PC-3 (cell line): ENCODE measurements around the gene PTDSS2.

Experiments used
- CTCF ChIP-seq: fragments of 300-600 bp; sonication (generic); conservative IDR thresholded peaks from 2 replicates; pipeline ENCODE4 v1.5.1; 2017; ENCODE audit warnings: antibody characterized with exemption, low read depth, mild to moderate bottlenecking, low read length
- EZH2 ChIP-seq: fragments of 300-600 bp; sonication (generic); IDR thresholded peaks from one replicate; pipeline ENCODE4 v1.6.1; 2017; ENCODE audit warnings: antibody characterized with exemption, mild to moderate bottlenecking, low read length; ENCODE audit not compliant: unreplicated experiment
- EZH2phosphoT487 ChIP-seq: fragments of 300-600 bp; sonication (generic); IDR thresholded peaks from 2 replicates; pipeline ENCODE4 v1.6.1; 2018; ENCODE audit warnings: mild to moderate bottlenecking, antibody characterized with exemption, low read length, borderline replicate concordance

GRCh38 chr11:497565-498296 is 47.7 kb downstream of the PTDSS2 start:
- TF ChIP-seq CTCF (no peak), EZH2 (no peak), EZH2phosphoT487 (no peak)
